ENCODE data around the gene SKAP1. TPM values are rescaled to one million over a fixed set of nuclear protein-coding genes. Genes with fewer than 3 reads are reported as not detected.
"Not testable (repeated sequence)": the region's sequence is repeated elsewhere in the genome, so short reads cannot be mapped to it uniquely, and the experiment has no call there.

The SKAP1 gene
- total RNA-seq, 1 donor from 2014 or later: 1.0 TPM

- Histone ChIP-seq H3K9me3 (ENCODE audit: control insufficient read depth in 3 of 3, low read length in 3 of 3) (no peaks in the 10 kb centered on the region), H3K4me1 (ENCODE audit: control insufficient read depth in 3 of 3, insufficient read depth in 3 of 3, low read length in 3 of 3) (no peaks in the 10 kb centered on the region), H3K36me3 (ENCODE audit: control insufficient read depth in 3 of 3, insufficient read depth in 3 of 3, low read length in 3 of 3) (no peaks in the 10 kb centered on the region), H3K9ac (ENCODE audit: low read depth in 1 of 3, low read length in 3 of 3) (no peak overlapping the region), H3K27ac (ENCODE audit: low read depth, low read length) (no peak overlapping the region), H3K27me3 (ENCODE audit: control insufficient read depth in 3 of 3, insufficient read depth in 3 of 3, low read length in 3 of 3) (no peaks in the 10 kb centered on the region), H3K4me3 (ENCODE audit: low read length in 3 of 3) (no peak overlapping the region)
Measured at GRCh38 chr17:48254896-48255295, 175.1 kb downstream of the SKAP1 start.

- no peak overlapping the region for H3K27ac ChIP-seq (ENCODE audit: low read depth, low read length)
- no peaks in the 10 kb centered on the region for H3K27me3 ChIP-seq (ENCODE audit: control insufficient read depth in 3 of 3, insufficient read depth in 3 of 3, low read length in 3 of 3)
- H3K9ac ChIP-seq (ENCODE audit: low read depth in 1 of 3, low read length in 3 of 3): no peak overlapping the region
- H3K4me3 ChIP-seq (ENCODE audit: low read length in 3 of 3): no peak overlapping the region
- no peaks in the 10 kb centered on the region for H3K36me3 ChIP-seq (ENCODE audit: control insufficient read depth in 3 of 3, insufficient read depth in 3 of 3, low read length in 3 of 3)
- no peaks in the 10 kb centered on the region for H3K9me3 ChIP-seq (ENCODE audit: control insufficient read depth in 3 of 3, low read length in 3 of 3)
- H3K4me1 ChIP-seq (ENCODE audit: control insufficient read depth in 3 of 3, insufficient read depth in 3 of 3, low read length in 3 of 3): no peaks in the 10 kb centered on the region
Measured at GRCh38 chr17:48253975-48254374, 176.0 kb downstream of the SKAP1 start.

DNA sequence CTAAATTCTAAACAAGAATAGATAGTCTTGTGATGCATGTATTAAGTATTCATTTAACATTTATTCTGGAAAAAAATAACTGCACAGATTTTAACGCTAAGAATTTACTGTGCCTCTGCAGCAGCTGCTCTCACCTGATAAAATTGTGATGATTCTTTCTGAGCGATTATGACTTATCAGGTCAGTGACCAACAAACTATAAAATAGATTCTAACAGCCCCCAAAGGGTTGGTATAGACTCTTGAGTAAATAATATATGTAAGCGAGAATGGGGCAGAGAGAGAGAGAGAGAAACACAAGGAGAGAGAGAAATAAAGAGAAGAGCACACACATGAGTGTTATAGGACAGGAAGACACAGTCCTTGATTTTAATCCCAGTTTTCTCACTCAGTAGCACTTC is 178.1 kb downstream of the SKAP1 start:
- H3K9ac ChIP-seq (ENCODE audit: low read depth in 1 of 3, low read length in 3 of 3): no peak overlapping the region
- no peaks in the 10 kb centered on the region for H3K9me3 ChIP-seq (ENCODE audit: control insufficient read depth in 3 of 3, low read length in 3 of 3)
- no peak overlapping the region for H3K27ac ChIP-seq (ENCODE audit: low read depth, low read length)
- H3K27me3 ChIP-seq (ENCODE audit: control insufficient read depth in 3 of 3, insufficient read depth in 3 of 3, low read length in 3 of 3): no peaks in the 10 kb centered on the region
- no peaks in the 10 kb centered on the region for H3K36me3 ChIP-seq (ENCODE audit: control insufficient read depth in 3 of 3, insufficient read depth in 3 of 3, low read length in 3 of 3)
- H3K4me3 ChIP-seq (ENCODE audit: low read length in 3 of 3): no peak overlapping the region
- no peaks in the 10 kb centered on the region for H3K4me1 ChIP-seq (ENCODE audit: control insufficient read depth in 3 of 3, insufficient read depth in 3 of 3, low read length in 3 of 3)

DNA sequence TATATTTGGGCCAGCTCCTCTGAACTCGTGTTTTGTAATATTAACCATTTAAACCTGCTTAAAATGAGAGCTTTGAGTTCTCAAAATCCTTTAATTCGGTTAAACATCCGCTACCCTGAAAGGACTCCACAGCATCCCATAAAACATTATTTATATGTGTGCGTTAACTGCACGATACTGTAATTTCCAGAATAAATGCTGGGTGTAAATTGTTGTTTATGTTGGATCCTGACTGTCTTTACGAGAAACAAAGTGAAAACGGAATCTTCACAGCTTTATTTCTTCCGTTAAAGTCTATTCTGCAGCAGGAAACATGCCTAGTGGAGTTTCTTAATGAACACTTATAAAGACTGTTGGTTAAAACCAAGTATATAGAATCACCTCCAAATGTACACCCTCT is 179.1 kb downstream of the SKAP1 start:
- H3K9ac ChIP-seq (ENCODE audit: low read depth in 1 of 3, low read length in 3 of 3): no peak overlapping the region
- no peaks in the 10 kb centered on the region for H3K4me1 ChIP-seq (ENCODE audit: control insufficient read depth in 3 of 3, insufficient read depth in 3 of 3, low read length in 3 of 3)
- no peaks in the 10 kb centered on the region for H3K9me3 ChIP-seq (ENCODE audit: control insufficient read depth in 3 of 3, low read length in 3 of 3)
- H3K4me3 ChIP-seq (ENCODE audit: low read length in 3 of 3): no peak overlapping the region
- peaks cover 0 to 2% (median 0%) of the 10 kb centered on the region in 3 donors for H3K27me3 ChIP-seq (ENCODE audit: control insufficient read depth in 3 of 3, insufficient read depth in 3 of 3, low read length in 3 of 3)
- no peaks in the 10 kb centered on the region for H3K36me3 ChIP-seq (ENCODE audit: control insufficient read depth in 3 of 3, insufficient read depth in 3 of 3, low read length in 3 of 3)
- H3K27ac ChIP-seq (ENCODE audit: low read depth, low read length): no peak overlapping the region

GRCh38 chr17:48250059-48250458 is 180.0 kb downstream of the SKAP1 start:
- not testable (repeated sequence) for H3K9me3 ChIP-seq (ENCODE audit: control insufficient read depth in 3 of 3, low read length in 3 of 3); H3K27me3 ChIP-seq (ENCODE audit: control insufficient read depth in 3 of 3, insufficient read depth in 3 of 3, low read length in 3 of 3); H3K9ac ChIP-seq (ENCODE audit: low read depth in 1 of 3, low read length in 3 of 3); H3K36me3 ChIP-seq (ENCODE audit: control insufficient read depth in 3 of 3, insufficient read depth in 3 of 3, low read length in 3 of 3); H3K4me1 ChIP-seq (ENCODE audit: control insufficient read depth in 3 of 3, insufficient read depth in 3 of 3, low read length in 3 of 3); H3K4me3 ChIP-seq (ENCODE audit: low read length in 3 of 3); H3K27ac ChIP-seq (ENCODE audit: low read depth, low read length)

- Histone ChIP-seq H3K36me3 (ENCODE audit: control insufficient read depth in 3 of 3, insufficient read depth in 3 of 3, low read length in 3 of 3) (no peaks in the 10 kb centered on the region), H3K27ac (ENCODE audit: low read depth, low read length) (no peak overlapping the region), H3K4me1 (ENCODE audit: control insufficient read depth in 3 of 3, insufficient read depth in 3 of 3, low read length in 3 of 3) (no peaks in the 10 kb centered on the region), H3K9me3 (ENCODE audit: control insufficient read depth in 3 of 3, low read length in 3 of 3) (no peaks in the 10 kb centered on the region), H3K4me3 (ENCODE audit: low read length in 3 of 3) (no peak overlapping the region), H3K9ac (ENCODE audit: low read depth in 1 of 3, low read length in 3 of 3) (no peak overlapping the region), H3K27me3 (ENCODE audit: control insufficient read depth in 3 of 3, insufficient read depth in 3 of 3, low read length in 3 of 3) (peaks cover 0 to 2% (median 0%) of the 10 kb centered on the region in 3 donors)
Measured at GRCh38 chr17:48247603-48248002, 182.4 kb downstream of the SKAP1 start.

DNA sequence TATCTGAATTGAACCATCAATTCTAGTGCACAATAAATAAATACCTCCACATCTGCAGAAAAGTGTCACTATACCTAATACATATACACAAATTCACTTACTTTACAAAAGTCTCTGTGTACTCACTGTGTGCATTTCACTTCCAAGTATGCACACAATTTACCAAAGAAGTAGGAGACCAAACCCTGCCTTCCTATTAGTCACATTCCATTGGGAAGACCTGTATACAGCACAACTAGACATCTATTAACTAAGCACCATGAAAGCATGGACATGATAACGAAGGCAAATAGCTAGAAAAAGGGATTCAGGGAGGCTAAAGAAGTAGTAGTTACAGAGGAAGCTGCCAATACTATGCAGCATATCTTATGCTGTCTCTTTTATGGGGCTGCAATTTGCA is 183.0 kb downstream of the SKAP1 start:
- Histone ChIP-seq H3K9ac (ENCODE audit: low read depth in 1 of 3, low read length in 3 of 3) (no peak overlapping the region), H3K4me3 (ENCODE audit: low read length in 3 of 3) (no peak overlapping the region), H3K27me3 (ENCODE audit: control insufficient read depth in 3 of 3, insufficient read depth in 3 of 3, low read length in 3 of 3) (peaks cover 0 to 2% (median 0%) of the 10 kb centered on the region in 3 donors), H3K27ac (ENCODE audit: low read depth, low read length) (no peak overlapping the region), H3K36me3 (ENCODE audit: control insufficient read depth in 3 of 3, insufficient read depth in 3 of 3, low read length in 3 of 3) (no peaks in the 10 kb centered on the region), H3K9me3 (ENCODE audit: control insufficient read depth in 3 of 3, low read length in 3 of 3) (no peaks in the 10 kb centered on the region), H3K4me1 (ENCODE audit: control insufficient read depth in 3 of 3, insufficient read depth in 3 of 3, low read length in 3 of 3) (peaks cover under 1 to 2% (median 1%) of the 10 kb centered on the region in 3 donors)

- H3K4me3 ChIP-seq (ENCODE audit: low read length in 3 of 3): no peak overlapping the region
- H3K4me1 ChIP-seq (ENCODE audit: control insufficient read depth in 3 of 3, insufficient read depth in 3 of 3, low read length in 3 of 3): peaks cover 2 to 5% (median 4%) of the 10 kb centered on the region in 3 donors
- no peak overlapping the region for H3K27ac ChIP-seq (ENCODE audit: low read depth, low read length)
- H3K9ac ChIP-seq (ENCODE audit: low read depth in 1 of 3, low read length in 3 of 3): no peak overlapping the region
- no peaks in the 10 kb centered on the region for H3K9me3 ChIP-seq (ENCODE audit: control insufficient read depth in 3 of 3, low read length in 3 of 3)
- no peaks in the 10 kb centered on the region for H3K36me3 ChIP-seq (ENCODE audit: control insufficient read depth in 3 of 3, insufficient read depth in 3 of 3, low read length in 3 of 3)
- H3K27me3 ChIP-seq (ENCODE audit: control insufficient read depth in 3 of 3, insufficient read depth in 3 of 3, low read length in 3 of 3): peaks cover 0 to 2% (median 0%) of the 10 kb centered on the region in 3 donors
Measured at GRCh38 chr17:48246612-48247011, 183.4 kb downstream of the SKAP1 start.

- H3K9ac ChIP-seq (ENCODE audit: low read depth in 1 of 3, low read length in 3 of 3); H3K9me3 ChIP-seq (ENCODE audit: control insufficient read depth in 3 of 3, low read length in 3 of 3); H3K36me3 ChIP-seq (ENCODE audit: control insufficient read depth in 3 of 3, insufficient read depth in 3 of 3, low read length in 3 of 3); H3K27me3 ChIP-seq (ENCODE audit: control insufficient read depth in 3 of 3, insufficient read depth in 3 of 3, low read length in 3 of 3); H3K27ac ChIP-seq (ENCODE audit: low read depth, low read length); H3K4me3 ChIP-seq (ENCODE audit: low read length in 3 of 3): not testable (repeated sequence)
- peaks cover 6 to 16% (median 7%) of the 10 kb centered on the region in 3 donors for H3K4me1 ChIP-seq (ENCODE audit: control insufficient read depth in 3 of 3, insufficient read depth in 3 of 3, low read length in 3 of 3)
Measured at GRCh38 chr17:48245465-48246033, 184.5 kb downstream of the SKAP1 start.

GRCh38 chr17:48244814-48245213 is 185.2 kb downstream of the SKAP1 start:
- Histone ChIP-seq H3K36me3 (ENCODE audit: control insufficient read depth in 3 of 3, insufficient read depth in 3 of 3, low read length in 3 of 3) (no peaks in the 10 kb centered on the region), H3K4me3 (ENCODE audit: low read length in 3 of 3) (no peak overlapping the region), H3K27me3 (ENCODE audit: control insufficient read depth in 3 of 3, insufficient read depth in 3 of 3, low read length in 3 of 3) (peaks cover 0 to 2% (median 0%) of the 10 kb centered on the region in 3 donors), H3K27ac (ENCODE audit: low read depth, low read length) (no peak overlapping the region), H3K9ac (ENCODE audit: low read depth in 1 of 3, low read length in 3 of 3) (no peak overlapping the region), H3K4me1 (ENCODE audit: control insufficient read depth in 3 of 3, insufficient read depth in 3 of 3, low read length in 3 of 3) (peaks cover 8 to 19% (median 10%) of the 10 kb centered on the region in 3 donors), H3K9me3 (ENCODE audit: control insufficient read depth in 3 of 3, low read length in 3 of 3) (no peaks in the 10 kb centered on the region)
